ENCODE results near the gene AADAT. TPM values are rescaled to one million over a fixed set of nuclear protein-coding genes. Genes with fewer than 3 reads are reported as not detected.
"Not testable (repeated sequence)": the region's sequence is repeated elsewhere in the genome, so short reads cannot be mapped to it uniquely, and the experiment has no call there.

Gene AADAT
- total and polyA plus RNA-seq, 11 donors: 0.53 to 3.3 (median 1.5) TPM

GRCh38 chr4:170124406-170124805, 34.6 kb upstream of the AADAT start:
- DNase-seq (no peak), ATAC-seq (no peak)
- H3K9me3 ChIP-seq: no peaks in the 10 kb centered on the region
- H3K4me3 ChIP-seq: no peak overlapping the region
- H3K27me3 ChIP-seq: no peaks in the 10 kb centered on the region
- intact Hi-C loops (cut with DNase I): no loop called here
- H3K27ac ChIP-seq: no peak overlapping the region
- H3K36me3 ChIP-seq: no peaks in the 10 kb centered on the region
- H3K4me1 ChIP-seq: no peaks in the 10 kb centered on the region
- TF ChIP-seq CTCF (IDR thresholded peaks at IDR 0.05): no peak
- no peak for TF ChIP-seq POLR2A (IDR thresholded peaks at IDR 0.05)

GRCh38 chr4:170122252-170122651, 32.5 kb upstream of the AADAT start:
- Histone ChIP-seq H3K9me3 (no peaks in the 10 kb centered on the region), H3K36me3 (no peaks in the 10 kb centered on the region), H3K4me3 (no peak overlapping the region), H3K27ac (no peak overlapping the region), H3K27me3 (no peaks in the 10 kb centered on the region), H3K4me1 (no peaks in the 10 kb centered on the region)
- TF ChIP-seq CTCF (IDR thresholded peaks at IDR 0.05) (no peak), POLR2A (IDR thresholded peaks at IDR 0.05) (no peak)
- ATAC-seq: no peak
- no peak for DNase-seq
- intact Hi-C loops (cut with DNase I): no loop called here

- 70 to 85% (median 84%) methylated on average over 4 of the region's 4 CpGs for WGBS, 4 donors
- DNase-seq: no peak
- Histone ChIP-seq H3K4me1 (no peaks in the 10 kb centered on the region), H3K9me3 (no peaks in the 10 kb centered on the region), H3K4me3 (no peak overlapping the region), H3K27ac (no peak overlapping the region), H3K36me3 (no peaks in the 10 kb centered on the region), H3K27me3 (peaks cover 0 to 5% (median 0%) of the 10 kb centered on the region in 9 donors)
- TF ChIP-seq POLR2A (IDR thresholded peaks at IDR 0.05): no peak
- no peak for ATAC-seq
- intact Hi-C loops (cut with DNase I): no loop called here
Observed at GRCh38 chr4:170114636-170115035, 24.9 kb upstream of the AADAT start.

- H3K27me3 ChIP-seq; intact Hi-C loops (cut with DNase I); H3K36me3 ChIP-seq; DNase-seq; H3K4me3 ChIP-seq; ATAC-seq; H3K27ac ChIP-seq; H3K9me3 ChIP-seq; H3K4me1 ChIP-seq: not testable (repeated sequence)
- WGBS, 4 donors: 40 to 61% (median 47%) methylated on average over 1 of the region's 1 CpG
Observed at GRCh38 chr4:170114183-170114582, 24.4 kb upstream of the AADAT start.

GRCh38 chr4:170111546-170111945, 21.8 kb upstream of the AADAT start:
- H3K4me3 ChIP-seq: no peak overlapping the region
- 91 to 94% (median 93%) methylated on average over 3 of the region's 3 CpGs for WGBS, 4 donors
- no peaks in the 10 kb centered on the region for H3K4me1 ChIP-seq
- intact Hi-C loops (cut with DNase I): no loop called here
- H3K36me3 ChIP-seq: no peaks in the 10 kb centered on the region
- TF ChIP-seq POLR2A (IDR thresholded peaks at IDR 0.05) (no peak), CTCF (IDR thresholded peaks at IDR 0.05) (no peak)
- DNase-seq: no peak
- H3K9me3 ChIP-seq: no peaks in the 10 kb centered on the region
- ATAC-seq: no peak
- no peak overlapping the region for H3K27ac ChIP-seq
- peaks cover 0 to 5% (median 0%) of the 10 kb centered on the region in 9 donors for H3K27me3 ChIP-seq
